HFF-Myc (cell line): ENCODE results near the gene HOXB8.

ENCODE experiments used
- DNase-seq: peaks from one replicate; pipeline ENCODE4 v3.0.0-alpha.2; 2011; ENCODE audit warnings: low read depth; ENCODE audit errors: extremely low read depth
- H3K4me3 ChIP-seq: replicated peaks from 2 replicates; pipeline ENCODE4 v1.5.1; 2011; ENCODE audit warnings: low read depth, mild to moderate bottlenecking, control low read depth, low read length
- TF ChIP-seq, protein P1 (sequence below): IDR thresholded peaks from 2 replicates; pipeline ENCODE4 v1.5.1; 2012; ENCODE audit warnings: mild to moderate bottlenecking, low read depth, low read length, control low read depth; ENCODE audit errors: missing control alignments

The HOXB8 gene

DNA sequence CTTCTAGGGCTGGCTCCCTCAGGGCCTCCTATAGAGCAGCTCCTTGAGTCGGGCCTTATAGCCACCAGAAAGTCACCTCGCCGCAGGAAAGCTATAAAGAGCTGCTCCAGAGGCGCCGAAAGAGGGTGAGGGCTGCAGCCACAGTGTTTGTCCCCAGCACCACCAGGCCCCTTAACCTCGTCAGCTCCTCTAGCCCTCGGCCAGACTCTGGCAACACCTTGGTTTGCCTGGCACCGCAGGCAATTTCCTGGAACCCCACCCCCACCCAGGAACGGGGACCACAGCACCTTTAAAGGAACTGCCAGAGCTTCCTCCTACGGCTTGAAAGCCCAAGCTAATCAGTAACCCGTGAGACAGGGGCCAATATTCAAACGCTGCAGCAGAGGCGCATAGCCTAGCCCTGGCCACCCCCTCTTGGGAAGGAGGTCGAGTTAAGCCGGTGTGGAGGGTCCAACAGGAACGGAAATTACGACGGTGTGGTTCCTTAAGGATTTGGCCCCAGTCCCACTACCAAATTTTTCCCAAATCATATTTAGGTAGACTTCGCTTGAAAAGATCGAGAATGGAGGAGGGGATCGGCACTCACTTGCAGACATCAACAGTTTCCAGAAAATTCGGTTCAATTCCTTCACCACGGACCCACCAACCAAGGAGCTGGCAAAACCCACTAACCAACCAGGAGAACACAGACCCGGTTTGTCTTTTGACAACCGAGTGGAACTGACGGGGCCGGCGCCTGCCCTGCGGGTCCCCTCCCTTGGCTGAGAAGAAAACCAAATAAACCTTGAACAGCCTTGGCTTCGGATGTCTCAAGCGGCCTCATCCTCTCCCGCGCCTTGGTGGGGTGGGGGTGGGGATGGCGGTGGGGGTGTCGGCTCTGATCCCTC, 13.3 kb downstream of the HOXB8 start:
- H3K4me3 ChIP-seq = no peak overlapping the region
- TF ChIP-seq, protein P1, sequence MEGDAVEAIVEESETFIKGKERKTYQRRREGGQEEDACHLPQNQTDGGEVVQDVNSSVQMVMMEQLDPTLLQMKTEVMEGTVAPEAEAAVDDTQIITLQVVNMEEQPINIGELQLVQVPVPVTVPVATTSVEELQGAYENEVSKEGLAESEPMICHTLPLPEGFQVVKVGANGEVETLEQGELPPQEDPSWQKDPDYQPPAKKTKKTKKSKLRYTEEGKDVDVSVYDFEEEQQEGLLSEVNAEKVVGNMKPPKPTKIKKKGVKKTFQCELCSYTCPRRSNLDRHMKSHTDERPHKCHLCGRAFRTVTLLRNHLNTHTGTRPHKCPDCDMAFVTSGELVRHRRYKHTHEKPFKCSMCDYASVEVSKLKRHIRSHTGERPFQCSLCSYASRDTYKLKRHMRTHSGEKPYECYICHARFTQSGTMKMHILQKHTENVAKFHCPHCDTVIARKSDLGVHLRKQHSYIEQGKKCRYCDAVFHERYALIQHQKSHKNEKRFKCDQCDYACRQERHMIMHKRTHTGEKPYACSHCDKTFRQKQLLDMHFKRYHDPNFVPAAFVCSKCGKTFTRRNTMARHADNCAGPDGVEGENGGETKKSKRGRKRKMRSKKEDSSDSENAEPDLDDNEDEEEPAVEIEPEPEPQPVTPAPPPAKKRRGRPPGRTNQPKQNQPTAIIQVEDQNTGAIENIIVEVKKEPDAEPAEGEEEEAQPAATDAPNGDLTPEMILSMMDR = no peak
- no peak for DNase-seq

DNA sequence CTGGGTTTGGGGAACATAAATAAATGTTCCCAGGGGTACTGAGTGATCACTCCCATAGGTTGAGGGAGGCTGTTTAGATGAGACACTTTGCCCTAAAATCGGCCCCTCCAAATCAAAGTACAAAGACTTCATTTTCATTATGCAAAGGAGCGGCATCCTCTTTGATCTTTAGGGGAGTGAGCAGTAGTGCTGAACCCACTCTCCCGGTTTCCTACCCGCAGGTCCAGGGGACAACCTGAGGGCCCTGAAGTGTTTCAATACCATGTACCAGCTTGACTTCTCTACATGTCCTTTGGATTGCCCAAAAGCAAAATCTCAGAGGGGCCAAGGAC, 13.9 kb downstream of the HOXB8 start:
- DNase-seq = no peak
- TF ChIP-seq, protein P1 = no peak
- H3K4me3 ChIP-seq = no peak overlapping the region

DNA sequence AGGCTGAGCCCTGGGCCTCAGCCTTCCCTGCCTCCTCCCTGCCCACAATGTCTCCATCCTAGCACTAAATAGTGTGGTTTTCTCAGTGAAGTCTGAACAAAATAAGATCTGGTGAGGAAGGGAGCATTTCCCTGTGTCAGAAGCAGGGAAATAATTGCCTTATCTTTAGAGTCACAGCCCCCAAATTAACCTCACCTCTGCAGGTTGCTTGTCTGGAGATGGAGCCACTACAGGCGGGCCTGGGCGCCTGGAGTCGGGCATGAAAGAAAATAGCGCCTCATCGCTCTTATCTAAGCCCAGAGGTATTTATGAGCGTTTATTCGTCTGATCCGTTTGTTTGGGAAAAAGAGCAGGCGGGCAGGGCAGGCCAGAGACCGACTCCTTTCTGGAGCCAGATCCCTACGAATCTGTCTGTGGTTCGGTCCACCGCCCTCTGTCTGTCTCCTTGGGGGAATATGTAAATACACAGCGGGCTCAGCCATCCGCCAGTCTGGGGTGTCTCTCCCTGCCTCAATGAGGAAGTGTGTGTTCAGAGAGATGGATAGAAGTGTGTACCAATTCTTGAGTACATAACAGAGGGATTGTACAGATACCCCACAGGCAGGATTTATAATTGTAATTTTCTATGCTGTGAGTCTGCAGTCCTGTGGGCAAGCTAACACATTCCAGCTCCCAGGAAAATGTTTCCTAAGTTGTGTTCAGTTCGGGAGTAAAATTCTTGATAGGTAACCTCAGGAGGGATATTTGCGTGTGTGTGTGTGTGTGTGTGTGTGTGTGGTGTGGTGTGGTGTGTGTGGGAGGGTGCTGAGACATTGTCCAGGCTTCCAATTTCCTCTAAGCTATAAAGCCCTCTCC, 14.6 kb downstream of the HOXB8 start:
- TF ChIP-seq, protein P1 = no peak
- no peak for DNase-seq
- no peak overlapping the region for H3K4me3 ChIP-seq

DNA sequence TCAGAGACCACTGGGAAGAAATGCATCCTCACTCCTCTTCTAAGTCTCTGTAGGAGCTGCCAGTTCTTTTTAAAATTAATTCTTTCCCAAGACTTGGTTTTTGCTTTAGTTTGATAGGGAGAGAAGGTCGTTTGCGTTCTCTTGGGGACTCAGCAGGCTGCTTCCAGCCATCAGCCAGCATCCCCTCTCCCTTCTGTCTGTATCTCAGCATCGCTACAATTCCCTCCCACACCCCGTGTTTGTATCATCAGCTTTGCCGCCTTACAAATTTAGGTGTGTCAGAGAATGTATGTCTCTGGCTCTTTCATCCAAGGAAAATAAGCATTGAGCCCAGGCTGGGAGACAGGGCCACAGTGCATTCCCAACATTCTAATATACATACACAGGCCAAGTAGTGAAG, 15.7 kb downstream of the HOXB8 start:
- no peak for DNase-seq
- no peak overlapping the region for H3K4me3 ChIP-seq
- TF ChIP-seq, protein P1 = no peak

DNA sequence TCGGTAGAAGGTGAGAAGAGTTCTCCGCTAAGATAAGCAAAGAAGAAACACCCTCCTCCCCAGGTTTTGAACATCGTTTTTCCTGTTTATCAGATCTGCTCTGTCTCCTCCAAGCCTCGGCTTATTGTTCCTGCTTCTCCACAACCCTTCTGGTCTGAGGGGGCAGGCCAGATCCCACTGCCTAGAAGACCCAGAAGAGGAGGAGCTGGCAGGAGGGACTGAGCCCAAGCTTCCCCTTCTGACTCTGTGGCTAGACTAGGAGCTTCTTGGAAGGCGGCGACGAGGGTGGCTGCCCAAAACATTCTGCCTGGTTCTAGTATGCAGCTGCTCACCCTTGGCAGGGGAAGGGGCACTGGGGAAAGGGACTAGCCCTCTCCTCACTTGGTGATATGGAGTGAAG, 16.4 kb downstream of the HOXB8 start:
- H3K4me3 ChIP-seq = no peak overlapping the region
- DNase-seq = no peak
- TF ChIP-seq, protein P1 = no peak

DNA sequence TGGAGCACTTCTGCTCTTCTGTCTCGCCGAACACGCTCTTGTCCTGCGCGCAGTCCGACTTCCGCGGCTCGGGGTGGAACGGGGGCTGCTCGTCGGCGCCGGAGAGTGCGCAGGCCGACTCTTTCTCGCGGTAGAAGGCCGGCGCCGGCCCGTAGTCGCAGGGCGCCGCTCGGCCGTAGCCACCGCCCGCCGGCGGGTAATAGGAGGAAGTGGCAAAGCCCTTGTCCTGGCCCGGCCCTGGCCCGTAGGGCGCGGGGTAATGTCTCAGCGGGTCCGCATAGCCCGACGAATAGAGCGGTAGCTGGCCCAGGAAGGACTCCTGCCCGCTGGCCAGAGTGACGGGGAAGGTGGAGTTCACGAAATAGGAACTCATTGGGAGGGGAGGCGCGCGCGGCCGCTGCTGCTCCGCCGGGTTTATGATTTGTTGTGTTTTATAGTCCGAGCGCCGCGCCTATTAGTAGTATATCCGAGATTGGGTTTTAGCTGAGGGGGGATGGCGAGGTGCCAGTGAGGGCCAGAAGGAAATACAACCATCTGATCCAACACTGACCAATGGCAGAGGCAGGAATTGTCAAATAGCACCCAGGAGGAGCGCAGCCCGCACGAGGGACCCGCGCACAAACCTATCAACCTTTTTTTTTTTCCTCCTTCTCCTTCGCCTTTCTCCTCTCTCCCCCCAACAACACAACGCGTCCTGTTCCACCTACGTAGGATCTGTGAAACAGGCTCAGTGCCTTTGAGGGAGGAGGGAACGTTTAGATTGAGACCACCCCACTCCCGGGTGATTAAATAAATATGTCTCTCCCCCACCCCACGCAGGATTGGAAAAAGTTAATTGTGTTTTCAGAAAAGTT, 17.1 kb downstream of the HOXB8 start:
- H3K4me3 ChIP-seq = no peak overlapping the region; the same call in 1 of the 2 replicates
- TF ChIP-seq, protein P1 = no peak
- DNase-seq = no peak
